Measurements from ENCODE around the gene MAP2K5. TPM values are rescaled to one million over a fixed set of nuclear protein-coding genes. Genes with fewer than 3 reads are reported as not detected.

The MAP2K5 gene
- total RNA-seq, 1 experiment from 2014 or later: 15.0 TPM

DNA sequence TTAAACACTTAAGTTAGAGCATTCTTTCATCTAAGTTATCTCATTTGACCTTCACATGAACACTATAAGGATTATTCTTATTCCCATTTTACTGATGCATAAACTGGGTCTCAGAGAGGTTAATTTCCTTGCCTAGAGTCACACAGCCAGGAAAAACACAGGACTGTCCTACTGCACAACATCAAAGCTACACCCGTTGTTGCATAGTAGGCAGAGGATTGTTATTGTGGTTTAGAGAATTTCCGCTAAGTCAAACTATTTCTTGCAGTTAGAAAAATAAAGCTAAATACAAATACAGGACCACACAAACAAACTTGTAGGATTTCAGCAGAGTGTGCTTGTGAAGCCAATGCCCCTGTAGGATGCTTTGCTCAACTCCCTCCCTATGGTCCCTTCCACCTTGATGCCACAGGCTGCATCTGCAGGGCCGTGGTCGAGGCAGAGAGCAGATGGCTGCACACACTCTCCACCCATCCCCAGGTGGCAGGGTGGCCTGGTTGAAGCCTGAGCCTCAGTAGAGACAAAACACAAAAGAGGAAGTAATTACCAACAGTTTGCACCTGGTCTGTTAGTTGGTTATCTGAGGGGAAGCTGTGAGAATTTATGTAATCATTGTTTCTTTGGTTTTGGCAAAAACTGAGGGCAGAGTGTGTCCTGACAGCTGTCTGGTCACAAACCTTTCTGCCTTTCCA lies 241.7 kb downstream of the MAP2K5 start:
- H3K9ac ChIP-seq (ENCODE audit: extremely low read depth, insufficient read length, low read length): no peak overlapping the region
- no peak overlapping the region for H2BK12ac ChIP-seq (ENCODE audit: insufficient read length, low read depth, low read length)
- H3K18ac ChIP-seq (ENCODE audit: insufficient read length, low read depth, low read length): no peak overlapping the region
- Mint-ChIP-seq H3K4me1 (peaks cover 42 to 52% of the 10 kb centered on the region in 2 experiments), H3K27me3 (ENCODE audit: low read depth) (peaks cover 1% of the 10 kb centered on the region; the same call in 1 of the 2 replicates), H3K27ac (no peak overlapping the region), H3K9me3 (no peaks in the 10 kb centered on the region), H3K4me3 (no peak overlapping the region), H3K36me3 (ENCODE audit: insufficient read depth in 1 of 3, low read depth in 3 of 3) (no peaks in the 10 kb centered on the region)
- H3K23ac ChIP-seq (ENCODE audit: insufficient read length, low read depth, low read length): no peak overlapping the region
- H3K4me1 ChIP-seq (ENCODE audit: insufficient read depth, low read length): no peaks in the 10 kb centered on the region; the same call in 1 of the 2 replicates
- H2BK120ac ChIP-seq (ENCODE audit: low read depth, low read length, poor library complexity, severe bottlenecking): no peak overlapping the region
- no peak overlapping the region for H3K4me2 ChIP-seq (ENCODE audit: insufficient read depth, insufficient read length, low read length)
- TF ChIP-seq, protein P1, sequence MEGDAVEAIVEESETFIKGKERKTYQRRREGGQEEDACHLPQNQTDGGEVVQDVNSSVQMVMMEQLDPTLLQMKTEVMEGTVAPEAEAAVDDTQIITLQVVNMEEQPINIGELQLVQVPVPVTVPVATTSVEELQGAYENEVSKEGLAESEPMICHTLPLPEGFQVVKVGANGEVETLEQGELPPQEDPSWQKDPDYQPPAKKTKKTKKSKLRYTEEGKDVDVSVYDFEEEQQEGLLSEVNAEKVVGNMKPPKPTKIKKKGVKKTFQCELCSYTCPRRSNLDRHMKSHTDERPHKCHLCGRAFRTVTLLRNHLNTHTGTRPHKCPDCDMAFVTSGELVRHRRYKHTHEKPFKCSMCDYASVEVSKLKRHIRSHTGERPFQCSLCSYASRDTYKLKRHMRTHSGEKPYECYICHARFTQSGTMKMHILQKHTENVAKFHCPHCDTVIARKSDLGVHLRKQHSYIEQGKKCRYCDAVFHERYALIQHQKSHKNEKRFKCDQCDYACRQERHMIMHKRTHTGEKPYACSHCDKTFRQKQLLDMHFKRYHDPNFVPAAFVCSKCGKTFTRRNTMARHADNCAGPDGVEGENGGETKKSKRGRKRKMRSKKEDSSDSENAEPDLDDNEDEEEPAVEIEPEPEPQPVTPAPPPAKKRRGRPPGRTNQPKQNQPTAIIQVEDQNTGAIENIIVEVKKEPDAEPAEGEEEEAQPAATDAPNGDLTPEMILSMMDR (conservative IDR thresholded peaks at IDR 0.05): no peak
- H2AFZ ChIP-seq (ENCODE audit: low read length): no peak overlapping the region
- no peak overlapping the region for H3K4ac ChIP-seq (ENCODE audit: low read depth, low read length)
- no peak for DNase-seq
- no peaks in the 10 kb centered on the region for H3K23me2 ChIP-seq (ENCODE audit: insufficient read length, low read depth, low read length, poor library complexity, severe bottlenecking)
- no peak overlapping the region for H2BK5ac ChIP-seq (ENCODE audit: insufficient read length, low read length)
- H3K9me3 ChIP-seq (ENCODE audit: control insufficient read depth, low read depth, low read length): no peaks in the 10 kb centered on the region
- H3T11ph ChIP-seq (ENCODE audit: low read length): no peak overlapping the region
- no peak overlapping the region for H4K5ac ChIP-seq (ENCODE audit: insufficient read length, low read depth, low read length)
- H3K27me3 ChIP-seq (ENCODE audit: insufficient read depth, low read length): no peaks in the 10 kb centered on the region
- H2BK15ac ChIP-seq (ENCODE audit: low read depth, low read length): no peak overlapping the region
- no peak overlapping the region for H2BK20ac ChIP-seq (ENCODE audit: low read depth, low read length, poor library complexity, severe bottlenecking)
- no peak overlapping the region for H3K14ac ChIP-seq (ENCODE audit: insufficient read depth, low read length)
- no peak overlapping the region for H3K56ac ChIP-seq (ENCODE audit: insufficient read length, low read depth, low read length)
- H3K79me2 ChIP-seq (ENCODE audit: insufficient read depth, low read length): no peaks in the 10 kb centered on the region
- no peak overlapping the region for H3K27ac ChIP-seq (ENCODE audit: insufficient read length, low read depth, low read length)
- no peak overlapping the region for H2AK5ac ChIP-seq (ENCODE audit: insufficient read length, low read length)
- no peaks in the 10 kb centered on the region for H4K20me1 ChIP-seq (ENCODE audit: control insufficient read depth, insufficient read depth, insufficient read length)
- no peaks in the 10 kb centered on the region for H3K79me1 ChIP-seq (ENCODE audit: insufficient read depth, low read depth, low read length, poor library complexity, severe bottlenecking)
- no CpG with 5 or more reads among the region's 4 CpGs for WGBS (ENCODE audit: extremely low coverage, insufficient read length, low lambda C conversion rate)
- no peak overlapping the region for H4K8ac ChIP-seq (replicated peaks; ENCODE audit: insufficient read length, low read depth, low read length)
- H4K91ac ChIP-seq (ENCODE audit: insufficient read length, low read depth, low read length): no peak overlapping the region
